LNCaP clone FGC (cell line): ENCODE data around the gene SLC24A4.

Experiments used
- DNase-seq: peaks from one replicate; pipeline ENCODE4 v3.0.0-alpha.2; 2011; ENCODE audit warnings: low read depth
- H3K4me3 ChIP-seq: 2 replicates; pipeline ENCODE4 v1.5.1; 2011; ENCODE audit warnings: mild to moderate bottlenecking, low read depth, low read length, control low read depth
- CTCF ChIP-seq: IDR thresholded peaks from 2 replicates; pipeline ENCODE4 v1.5.1; 2012; ENCODE audit warnings: mild to moderate bottlenecking; ENCODE audit not compliant: control insufficient read depth, insufficient read depth; ENCODE audit errors: extremely low read depth

The SLC24A4 gene

DNA sequence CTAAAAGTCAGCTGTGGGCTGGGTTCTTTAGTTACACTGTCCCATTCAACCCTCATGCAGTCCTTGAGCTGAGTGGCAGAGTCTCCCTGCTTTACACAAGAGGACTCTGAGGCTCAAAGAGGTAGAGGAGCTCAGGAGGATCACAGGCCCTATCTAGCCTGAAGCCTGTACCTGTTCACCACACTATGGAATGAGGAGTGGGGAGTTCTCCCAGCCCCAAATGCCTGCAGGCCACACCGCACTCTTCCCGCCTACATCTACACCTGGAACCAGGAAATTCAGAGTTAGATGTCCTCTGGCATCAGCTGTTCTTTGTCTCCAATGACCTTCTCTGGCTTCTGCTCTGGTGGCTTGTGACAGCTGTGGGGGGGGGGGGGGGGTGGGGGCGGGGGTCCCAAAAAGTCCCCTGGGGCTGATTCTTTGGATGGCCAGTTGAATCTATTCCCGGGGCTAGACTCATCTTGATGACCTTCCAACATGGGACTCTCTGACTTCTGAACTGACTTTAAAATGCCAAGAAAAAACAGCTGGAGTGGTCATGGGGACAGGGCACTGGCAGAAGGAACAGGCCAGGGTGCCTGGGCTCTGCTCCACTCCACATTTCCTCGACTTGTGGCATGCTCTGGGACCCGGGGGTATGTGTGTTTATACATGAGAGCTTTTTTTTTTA lies 221.2 kb downstream of the SLC24A4 start:
- no peak for DNase-seq
- no peak overlapping the region for H3K4me3 ChIP-seq
- TF ChIP-seq CTCF, result no peak

GRCh38 chr14:92546347-92547053 lies 223.5 kb downstream of the SLC24A4 start:
- H3K4me3 ChIP-seq, result no peak overlapping the region
- TF ChIP-seq CTCF, result no peak
- DNase-seq, result no peak

DNA sequence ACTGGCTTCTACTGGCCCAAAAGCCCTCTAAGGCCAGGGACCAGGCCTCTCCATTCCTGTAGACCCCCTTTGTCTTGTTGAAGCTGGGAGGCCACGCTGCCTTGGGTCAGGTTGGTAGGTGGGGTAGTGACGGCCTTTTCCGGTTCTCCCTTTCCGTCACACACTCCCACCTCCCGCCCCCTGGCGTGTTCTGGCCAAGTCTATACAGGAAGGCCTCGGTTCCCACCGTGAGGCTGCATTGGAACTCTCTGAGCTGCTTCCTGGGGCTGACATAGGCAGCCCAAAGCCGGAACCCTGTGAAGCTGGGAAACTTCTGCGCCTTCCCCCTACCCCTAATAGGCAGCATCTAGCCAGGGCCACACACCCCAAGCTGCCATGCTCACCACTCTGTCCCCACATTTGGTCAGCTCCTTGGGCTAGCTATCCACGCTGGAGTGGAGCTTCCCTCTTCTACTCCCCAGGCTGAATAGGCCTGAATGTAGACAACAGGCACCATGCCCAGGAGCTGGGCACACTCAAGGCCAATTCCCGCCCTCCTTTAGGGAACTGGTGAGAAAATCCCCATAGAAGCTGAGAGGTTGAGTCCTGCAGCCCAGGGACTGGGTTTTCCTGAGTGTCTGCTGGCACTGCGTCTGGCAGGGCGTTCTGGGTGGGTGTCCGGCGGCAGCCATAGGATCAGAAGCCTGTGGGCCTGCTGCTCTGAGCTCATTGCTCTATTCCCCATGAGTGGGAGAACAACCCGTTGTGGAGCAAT lies 226.3 kb downstream of the SLC24A4 start:
- no peak overlapping the region for H3K4me3 ChIP-seq
- no peak for DNase-seq
- TF ChIP-seq CTCF, result no peak

- no peak overlapping the region for H3K4me3 ChIP-seq
- TF ChIP-seq CTCF, result no peak
Observed at GRCh38 chr14:92549859-92550230, 226.9 kb downstream of the SLC24A4 start.

More at GRCh38 chr14:92549859-92550230, 226.9 kb downstream of the SLC24A4 start:
- DNase-seq, result no peak
